GM21576 (cell line): ENCODE results near the gene KAZN.
"Not testable (repeated sequence)": the region's sequence is repeated elsewhere in the genome, so short reads cannot be mapped to it uniquely, and the experiment has no call there.

Source experiments
- ATAC-seq: cut with Tn5 transposase; IDR thresholded peaks from one replicate; pipeline ENCODE4 v1.9.1; 2021; ENCODE audit warnings: mild to moderate bottlenecking, moderate library complexity; ENCODE audit not compliant: unreplicated experiment

KAZN gene

DNA sequence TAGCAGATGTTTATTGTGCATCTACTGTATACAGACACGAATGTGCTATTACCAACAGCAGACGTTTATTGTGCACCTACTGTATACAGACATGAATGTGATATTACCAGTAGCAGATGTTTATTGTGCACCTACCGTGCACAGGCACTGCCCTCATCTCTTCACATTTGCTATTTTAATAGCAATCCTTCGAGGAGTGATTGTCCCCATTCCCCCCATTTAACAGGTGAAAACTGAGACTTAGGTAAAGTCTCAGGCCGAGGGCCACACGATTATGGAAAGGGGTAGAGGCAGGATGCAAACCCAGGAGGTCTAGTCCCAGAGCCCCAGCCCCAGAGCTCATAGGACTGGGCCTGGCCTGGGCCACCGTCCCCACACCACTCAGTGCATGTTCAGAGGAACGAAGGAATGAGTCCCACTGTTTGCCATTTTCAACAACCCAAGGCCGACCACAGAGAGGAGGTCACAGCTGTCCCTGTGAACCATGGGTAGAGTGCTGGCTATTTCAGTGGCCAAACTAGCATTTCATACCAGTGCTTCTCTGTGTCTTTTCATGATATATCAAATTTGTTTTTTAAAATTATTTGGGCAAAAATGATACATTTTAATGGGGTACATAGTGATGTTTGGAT lies 440.6 kb downstream of the KAZN start:
- ATAC-seq: no peak

- no peak for ATAC-seq
Observed at GRCh38 chr1:15039901-15040300, 441.4 kb downstream of the KAZN start.

DNA sequence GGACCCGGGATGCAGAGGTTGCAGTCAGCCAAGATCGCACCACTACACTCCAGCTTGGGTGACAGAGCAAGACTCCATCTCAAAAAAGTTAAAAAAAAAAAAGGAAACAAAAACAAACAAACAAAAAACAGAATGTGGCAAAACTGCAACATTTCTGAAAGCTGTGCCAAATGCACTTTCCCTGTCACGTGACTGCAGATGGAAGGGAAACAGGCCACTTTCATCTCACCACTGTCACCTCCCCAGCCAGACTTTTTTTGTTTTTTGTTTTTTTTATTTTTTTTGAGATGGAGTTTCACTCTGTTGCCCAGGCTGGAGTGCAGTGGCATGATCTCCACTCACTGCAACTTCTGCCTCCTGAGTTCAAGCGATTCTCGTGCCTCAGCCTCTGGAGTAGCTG lies 442.2 kb downstream of the KAZN start:
- ATAC-seq: not testable (repeated sequence)

DNA sequence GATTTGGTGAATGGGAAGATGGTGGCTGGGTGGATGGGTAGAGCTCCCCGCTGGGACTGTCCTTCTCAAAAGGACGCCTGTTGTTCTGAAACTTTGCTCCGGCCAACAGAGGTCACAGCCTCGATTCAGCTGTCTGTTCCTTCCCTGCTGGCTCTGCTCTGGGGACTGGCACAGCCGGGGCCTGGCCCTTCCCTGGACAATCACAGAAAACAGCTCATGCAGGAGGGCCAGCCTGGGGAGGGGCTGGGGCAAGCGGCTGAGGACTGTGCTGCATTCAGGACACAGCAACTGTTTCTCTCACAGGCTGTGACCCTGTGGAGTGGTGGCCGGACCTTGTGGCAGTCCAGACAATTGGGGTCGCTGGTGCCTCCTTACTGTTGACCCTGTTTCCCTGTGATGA lies 444.4 kb downstream of the KAZN start:
- no peak for ATAC-seq

DNA sequence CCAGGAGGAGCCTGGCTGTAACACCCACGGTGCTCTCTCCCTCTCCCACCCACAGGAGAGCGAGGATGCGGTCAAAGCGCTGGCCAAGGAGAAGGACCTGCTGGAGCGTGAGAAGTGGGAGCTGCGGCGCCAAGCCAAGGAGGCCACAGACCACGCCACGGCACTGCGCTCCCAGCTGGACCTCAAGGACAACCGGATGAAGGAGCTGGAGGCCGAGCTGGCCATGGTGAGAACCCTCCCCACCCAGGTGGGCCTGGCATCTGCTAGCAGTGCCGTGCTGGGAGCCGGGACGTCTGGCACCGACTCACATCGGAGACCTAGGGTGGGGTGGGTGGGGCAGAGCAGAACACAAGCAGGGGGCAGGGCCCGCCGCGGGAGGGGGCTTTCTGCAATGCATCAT lies 445.4 kb downstream of the KAZN start:
- no peak for ATAC-seq

DNA sequence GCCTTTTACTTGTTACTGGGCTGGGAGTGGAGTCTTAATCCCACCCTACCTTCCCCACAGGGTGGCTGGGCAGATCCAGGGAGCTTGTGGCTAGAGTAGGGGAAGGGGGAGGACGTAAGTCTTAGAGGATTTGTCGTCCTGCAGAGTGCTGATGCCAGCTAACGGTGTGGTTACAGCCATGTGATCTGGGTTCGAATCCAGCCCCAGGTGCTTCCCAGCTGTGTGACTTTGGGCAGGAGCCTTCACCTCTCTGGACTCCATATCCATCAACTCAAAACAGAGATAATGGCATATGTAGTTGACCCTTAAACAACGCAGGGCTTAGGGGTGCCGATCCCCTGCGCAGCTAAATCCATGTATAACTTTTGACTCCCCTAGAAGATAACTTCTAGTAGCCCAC lies 446.6 kb downstream of the KAZN start:
- no peak for ATAC-seq

GRCh38 chr1:15046487-15047165 lies 448.1 kb downstream of the KAZN start:
- ATAC-seq: no peak

DNA sequence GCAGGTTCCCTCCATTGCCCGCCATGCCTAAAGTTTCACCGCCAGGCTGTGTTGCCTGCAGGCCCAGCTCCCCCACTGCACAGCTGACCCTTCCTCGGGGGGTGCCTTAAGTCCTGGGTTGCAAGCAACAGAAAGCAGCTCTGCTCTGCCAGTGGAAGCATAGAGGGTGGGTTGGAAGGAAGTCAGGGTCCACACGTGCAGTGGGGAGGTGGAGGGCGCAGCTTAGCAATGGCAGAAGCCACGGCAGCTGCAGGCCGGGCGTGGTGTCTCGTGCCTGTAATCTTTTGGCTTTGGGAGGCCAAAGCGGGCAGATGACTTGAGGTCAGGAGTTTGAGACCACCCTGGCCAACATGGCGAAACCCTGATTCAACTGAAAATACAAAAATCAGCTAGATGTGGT lies 448.8 kb downstream of the KAZN start:
- no peak for ATAC-seq

- ATAC-seq: no peak
Observed at GRCh38 chr1:15048437-15048980, 450.0 kb downstream of the KAZN start.

GRCh38 chr1:15049067-15049466 lies 450.6 kb downstream of the KAZN start:
- no peak for ATAC-seq

DNA sequence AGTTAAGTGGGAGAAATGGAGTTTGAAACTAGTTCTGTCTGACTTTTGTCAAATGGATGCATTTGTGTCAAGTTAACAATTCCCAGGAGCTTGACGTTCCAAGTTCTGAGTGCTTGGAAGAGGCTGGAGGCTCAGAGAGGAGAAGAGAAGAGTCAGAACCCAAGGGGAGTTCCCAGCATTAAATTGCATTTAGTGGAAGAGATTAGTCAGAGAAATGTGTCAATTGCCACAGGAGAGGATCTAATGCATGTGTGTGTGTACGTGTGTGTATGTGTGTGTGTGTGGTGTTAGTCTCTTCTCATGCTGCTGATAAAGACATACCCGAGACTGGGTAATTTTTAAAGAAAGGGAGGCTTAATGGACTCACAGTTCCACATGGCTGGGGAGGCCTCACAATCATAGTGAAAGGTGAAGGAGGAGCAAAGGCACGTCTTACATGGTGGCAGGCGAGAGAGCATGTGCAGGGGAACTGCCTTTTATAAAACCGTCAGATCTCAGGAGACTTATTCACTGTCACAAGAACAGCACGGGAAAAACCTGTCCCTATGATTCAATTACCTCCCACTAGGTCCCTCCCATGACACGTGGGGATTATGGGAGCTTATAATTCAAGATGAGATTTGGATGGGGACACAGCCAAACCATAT lies 453.5 kb downstream of the KAZN start:
- no peak for ATAC-seq

GRCh38 chr1:15053153-15053552 lies 454.7 kb downstream of the KAZN start:
- ATAC-seq: no peak

- ATAC-seq: no peak
Observed at GRCh38 chr1:15055736-15056415, 457.4 kb downstream of the KAZN start.

- ATAC-seq: no peak
Observed at GRCh38 chr1:15056515-15057285, 458.2 kb downstream of the KAZN start.

- ATAC-seq: no peak
Observed at GRCh38 chr1:15057834-15058233, 459.3 kb downstream of the KAZN start.

DNA sequence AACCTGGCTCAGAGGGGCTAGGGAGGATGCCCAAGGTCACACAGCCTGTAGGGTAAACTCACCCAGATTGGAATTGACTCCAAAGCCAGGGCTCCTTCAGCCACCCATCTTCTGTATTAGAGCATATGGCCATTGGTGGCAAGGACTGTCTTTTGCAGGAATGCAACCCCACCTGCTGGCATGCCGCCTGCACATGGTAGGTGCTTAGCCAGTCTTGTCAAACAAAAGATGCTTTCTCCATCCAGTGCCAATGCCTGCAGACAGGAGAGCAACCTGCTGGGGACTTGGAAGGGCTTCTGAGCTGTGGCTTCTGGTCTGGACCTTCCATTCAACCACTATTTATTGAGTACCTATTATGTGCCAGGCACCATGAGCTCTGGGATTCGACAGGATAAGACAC lies 459.8 kb downstream of the KAZN start:
- ATAC-seq: no peak

- no peak for ATAC-seq
Observed at GRCh38 chr1:15060104-15060503, 461.6 kb downstream of the KAZN start.

GRCh38 chr1:15062479-15063099 lies 464.1 kb downstream of the KAZN start:
- no peak for ATAC-seq

- no peak for ATAC-seq
Observed at GRCh38 chr1:15063346-15063745, 464.9 kb downstream of the KAZN start.

DNA sequence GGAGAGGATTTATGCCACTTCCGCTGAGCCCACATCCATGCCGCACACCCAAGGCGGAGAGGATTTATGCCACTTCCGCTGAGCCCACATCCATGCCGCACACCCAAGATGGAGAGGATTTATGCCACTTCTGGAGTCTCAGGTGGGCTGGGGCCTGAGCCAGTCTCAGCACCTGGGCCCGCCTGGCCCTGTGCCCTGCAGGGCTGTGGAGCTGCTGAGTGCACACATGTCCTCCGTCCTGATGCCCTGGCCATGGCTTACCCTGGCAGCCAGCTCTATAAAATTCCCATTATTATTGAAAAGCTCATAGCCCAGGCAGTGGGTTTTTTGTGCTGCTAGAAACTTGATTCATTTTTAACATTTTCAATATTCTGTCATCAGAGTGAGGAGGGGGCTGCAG lies 465.3 kb downstream of the KAZN start:
- ATAC-seq: no peak
